Ovary (tissue), 3 donors: ENCODE data around the gene ALDH1B1.

Source experiments
- CTCF ChIP-seq, 3 donors: fragments of 450-650 bp in 2 of 3; fragments of 200-600 bp in 1 of 3; IDR thresholded peaks; one replicate each; pipeline versions ENCODE4 v1.5.1 to v1.8.0; 2016 to 2022; ENCODE audit warnings: antibody characterized with exemption in 3 of 3, mild to moderate bottlenecking in 1 of 3
- EP300 ChIP-seq: sonication (generic); formaldehyde crosslinking; IDR thresholded peaks from one replicate; pipeline ENCODE4 v1.6.1; 2017; ENCODE audit warnings: antibody characterized with exemption
- donor health status: DM: no; HTN: no; CAD: no.

GRCh38 chr9:38388283-38389223 is 3.9 kb upstream of the ALDH1B1 start:
- TF ChIP-seq CTCF (IDR thresholded peaks at IDR 0.05): no peak
- TF ChIP-seq EP300: no peak
